Activated CD8-positive, alpha-beta memory T cell treated with anti-CD3 and anti-CD28 coated beads, Interleukin-2, amount 50 U/mL, for 24 hours (primary cell): ENCODE results near the gene LRRC56.

Experiments
- DNase-seq: peaks from one replicate; pipeline ENCODE4 v3.0.0-alpha.2; 2020; ENCODE audit errors: extremely low read depth

LRRC56 gene

GRCh38 chr11:574632-575312, 37.4 kb downstream of the LRRC56 start:
- no peak for DNase-seq

- no peak for DNase-seq
Observed at GRCh38 chr11:575313-575995, 38.1 kb downstream of the LRRC56 start.

- peak; percentile 79 for DNase-seq
Observed at GRCh38 chr11:575996-576768, 38.9 kb downstream of the LRRC56 start, which contains the start of gene PHRF1. TSS of gene PHRF1 (plus strand) at chr11:576470. CDS start at chr11:581513, 5,043 bp downstream.

- DNase-seq, result no peak
Observed at GRCh38 chr11:576811-577610, 39.7 kb downstream of the LRRC56 start.

- no peak for DNase-seq
Observed at GRCh38 chr11:577611-577894, 40.2 kb downstream of the LRRC56 start.

- DNase-seq, result no peak
Observed at GRCh38 chr11:578276-579035, 41.1 kb downstream of the LRRC56 start.

GRCh38 chr11:579830-580601, 42.7 kb downstream of the LRRC56 start:
- DNase-seq, result no peak

GRCh38 chr11:581342-581741, 44.0 kb downstream of the LRRC56 start:
- DNase-seq, result no peak

- no peak for DNase-seq
Observed at GRCh38 chr11:581752-582151, 44.4 kb downstream of the LRRC56 start.

- DNase-seq, result no peak
Observed at GRCh38 chr11:584287-584686, 47.0 kb downstream of the LRRC56 start.

- no peak for DNase-seq
Observed at GRCh38 chr11:586376-587316, 49.3 kb downstream of the LRRC56 start.

GRCh38 chr11:587546-587945, 50.2 kb downstream of the LRRC56 start:
- DNase-seq, result no peak

GRCh38 chr11:587978-588380, 50.7 kb downstream of the LRRC56 start:
- DNase-seq, result peak; percentile 33

- no peak for DNase-seq
Observed at GRCh38 chr11:589798-590197, 52.5 kb downstream of the LRRC56 start.

GRCh38 chr11:590997-591396, 53.7 kb downstream of the LRRC56 start:
- no peak for DNase-seq

GRCh38 chr11:592501-592900, 55.2 kb downstream of the LRRC56 start:
- DNase-seq, result no peak

GRCh38 chr11:592918-593317, 55.6 kb downstream of the LRRC56 start:
- DNase-seq, result no peak

GRCh38 chr11:593347-593746, 56.0 kb downstream of the LRRC56 start:
- no peak for DNase-seq

- no peak for DNase-seq
Observed at GRCh38 chr11:595400-595799, 58.1 kb downstream of the LRRC56 start.
